Measurements from ENCODE around the gene JAM2.

The JAM2 gene

DNA sequence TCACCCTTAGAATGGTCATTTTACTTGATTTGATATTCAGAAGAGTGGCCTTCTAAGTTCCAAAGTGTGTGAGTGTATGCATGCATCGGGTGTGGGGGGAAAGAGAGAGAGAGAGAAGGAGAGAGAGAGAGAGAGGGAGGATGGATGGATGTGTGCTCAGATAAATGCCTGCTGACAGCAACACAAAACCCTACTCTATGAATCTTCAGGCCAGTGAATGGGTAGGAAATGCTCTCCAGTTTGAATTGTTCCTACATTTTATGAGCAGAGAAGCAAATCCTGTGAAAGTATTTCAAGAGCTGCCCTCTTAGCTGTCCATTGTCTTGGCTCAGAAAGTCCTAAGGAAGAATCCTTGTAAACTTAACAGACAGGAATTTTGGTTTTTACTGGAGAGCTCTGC lies 7.4 kb downstream of the JAM2 start:
- DNase-seq (ENCODE audit: insufficient read length, low spot score) (no peak), FAIRE-seq (no peak)
- TF ChIP-seq, protein P1, sequence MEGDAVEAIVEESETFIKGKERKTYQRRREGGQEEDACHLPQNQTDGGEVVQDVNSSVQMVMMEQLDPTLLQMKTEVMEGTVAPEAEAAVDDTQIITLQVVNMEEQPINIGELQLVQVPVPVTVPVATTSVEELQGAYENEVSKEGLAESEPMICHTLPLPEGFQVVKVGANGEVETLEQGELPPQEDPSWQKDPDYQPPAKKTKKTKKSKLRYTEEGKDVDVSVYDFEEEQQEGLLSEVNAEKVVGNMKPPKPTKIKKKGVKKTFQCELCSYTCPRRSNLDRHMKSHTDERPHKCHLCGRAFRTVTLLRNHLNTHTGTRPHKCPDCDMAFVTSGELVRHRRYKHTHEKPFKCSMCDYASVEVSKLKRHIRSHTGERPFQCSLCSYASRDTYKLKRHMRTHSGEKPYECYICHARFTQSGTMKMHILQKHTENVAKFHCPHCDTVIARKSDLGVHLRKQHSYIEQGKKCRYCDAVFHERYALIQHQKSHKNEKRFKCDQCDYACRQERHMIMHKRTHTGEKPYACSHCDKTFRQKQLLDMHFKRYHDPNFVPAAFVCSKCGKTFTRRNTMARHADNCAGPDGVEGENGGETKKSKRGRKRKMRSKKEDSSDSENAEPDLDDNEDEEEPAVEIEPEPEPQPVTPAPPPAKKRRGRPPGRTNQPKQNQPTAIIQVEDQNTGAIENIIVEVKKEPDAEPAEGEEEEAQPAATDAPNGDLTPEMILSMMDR (IDR thresholded peaks at IDR 0.05; ENCODE audit: insufficient read depth, missing control alignments): no peak

DNA sequence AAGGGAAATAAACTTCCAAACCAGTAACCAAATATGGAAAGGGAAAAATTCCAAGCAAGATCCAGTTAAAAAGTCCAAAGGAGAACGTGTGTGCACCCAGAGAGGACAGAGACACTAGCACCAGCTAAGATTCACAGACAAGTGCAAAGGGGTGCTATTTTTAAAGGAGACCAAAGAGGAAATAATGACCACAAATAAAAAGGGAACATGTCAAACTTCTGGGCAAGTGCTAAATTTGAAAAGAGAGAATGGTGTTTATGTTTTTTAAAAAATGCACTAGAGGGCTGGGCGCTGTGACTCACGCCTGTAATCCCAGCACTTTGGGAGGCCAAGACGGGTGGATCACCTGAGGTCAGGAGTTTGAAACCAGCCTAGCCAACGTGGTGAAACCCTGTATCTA lies 8.6 kb downstream of the JAM2 start:
- no peak for DNase-seq (ENCODE audit: insufficient read length, low spot score)
- FAIRE-seq: no peak
- TF ChIP-seq, protein P1 (IDR thresholded peaks at IDR 0.05; ENCODE audit: insufficient read depth, missing control alignments): no peak

DNA sequence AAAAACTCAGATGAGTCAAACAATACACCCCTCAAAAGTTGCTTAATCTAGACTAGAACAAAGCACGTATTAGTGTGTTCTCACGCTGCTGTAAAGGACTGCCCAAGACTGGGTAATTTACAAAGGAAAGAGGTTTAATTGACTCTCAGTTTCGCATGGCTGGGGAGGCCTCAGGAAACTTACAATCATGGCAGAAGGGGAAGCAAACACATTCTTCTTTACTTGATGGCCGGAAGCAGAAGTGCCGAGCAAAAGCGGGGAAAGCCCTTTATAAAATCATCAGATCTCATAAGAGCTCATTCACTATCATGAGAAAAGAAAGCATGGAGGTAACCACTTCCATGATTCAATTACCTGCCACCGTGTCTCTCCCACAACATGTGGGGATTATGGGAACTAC lies 10.1 kb downstream of the JAM2 start:
- DNase-seq (ENCODE audit: insufficient read length, low spot score): no peak
- no peak for FAIRE-seq
- TF ChIP-seq, protein P1 (IDR thresholded peaks at IDR 0.05; ENCODE audit: insufficient read depth, missing control alignments): no peak

DNA sequence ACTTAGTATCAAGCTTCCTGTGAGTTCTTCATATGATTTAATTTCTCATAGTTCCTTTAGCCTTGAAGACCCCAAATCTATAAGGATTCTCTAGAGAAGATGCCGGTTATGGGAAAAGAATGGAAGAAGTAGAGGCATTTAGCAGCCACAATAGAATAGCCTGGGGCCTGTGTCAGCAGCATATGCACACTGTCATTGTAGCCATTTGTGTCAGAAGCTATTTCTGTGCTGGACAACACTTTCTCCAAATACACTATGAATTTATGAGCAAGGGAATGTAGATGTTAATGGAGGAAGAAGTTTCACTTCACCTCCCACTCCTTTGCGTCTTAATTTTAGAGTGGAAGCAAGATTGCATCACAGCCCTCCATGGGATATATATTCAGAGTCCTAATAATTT lies 17.4 kb downstream of the JAM2 start:
- no peak for FAIRE-seq
- DNase-seq (ENCODE audit: insufficient read length, low spot score): no peak
- TF ChIP-seq, protein P1 (IDR thresholded peaks at IDR 0.05; ENCODE audit: insufficient read depth, missing control alignments): no peak

DNA sequence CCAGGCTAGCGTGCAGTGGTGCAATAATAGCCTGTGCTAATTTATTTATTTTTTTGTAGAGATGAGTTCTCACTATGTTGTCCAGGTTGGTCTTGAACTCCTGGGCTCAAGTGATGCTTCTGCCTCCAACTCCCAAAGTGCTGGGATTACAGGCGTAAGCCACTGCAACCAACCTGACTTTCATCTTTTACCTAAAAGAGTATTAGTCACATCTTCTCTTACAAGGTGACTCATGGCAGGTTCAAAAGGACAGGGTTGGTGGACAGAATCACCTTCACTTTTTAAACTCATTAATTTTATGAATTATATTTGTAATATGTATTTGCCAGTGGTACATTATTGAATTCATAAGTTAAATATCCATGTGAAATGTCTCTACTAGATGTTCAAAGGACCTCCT lies 18.1 kb downstream of the JAM2 start:
- FAIRE-seq: no peak
- TF ChIP-seq, protein P1 (IDR thresholded peaks at IDR 0.05; ENCODE audit: insufficient read depth, missing control alignments): no peak

DNA sequence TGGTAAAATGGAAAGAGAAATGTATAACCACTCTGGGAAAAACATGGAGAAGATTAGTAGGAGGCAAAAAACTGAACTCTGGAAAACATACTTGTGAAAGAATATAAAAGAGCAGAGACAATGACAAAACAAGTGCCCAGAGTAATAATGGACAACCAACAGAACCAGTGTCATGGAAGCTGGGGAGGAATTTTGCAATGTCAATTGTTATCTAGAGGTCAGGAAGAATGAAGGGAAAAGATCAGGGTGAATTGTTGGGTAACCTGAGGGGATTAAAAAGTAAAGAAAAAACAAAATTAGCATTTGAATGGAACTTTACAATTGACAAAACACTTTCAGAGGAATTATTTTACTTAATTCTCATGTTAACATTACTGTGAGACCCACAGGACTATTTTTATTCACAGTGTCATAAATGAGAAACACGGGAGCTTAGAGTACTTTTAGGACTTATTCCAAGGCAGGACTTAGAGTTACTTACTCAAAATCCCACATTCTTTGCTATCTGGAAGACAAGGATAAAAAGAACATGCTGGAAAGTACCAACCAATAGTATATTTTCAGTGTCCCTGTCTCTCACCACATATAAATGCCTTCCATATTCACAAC lies 19.5 kb downstream of the JAM2 start:
- DNase-seq (ENCODE audit: insufficient read length, low spot score) (no peak), FAIRE-seq (no peak)
- TF ChIP-seq, protein P1 (IDR thresholded peaks at IDR 0.05; ENCODE audit: insufficient read depth, missing control alignments): no peak

More for the DNA sequence above, 18.1 kb downstream of the JAM2 start:
- DNase-seq (ENCODE audit: insufficient read length, low spot score): no peak

DNA sequence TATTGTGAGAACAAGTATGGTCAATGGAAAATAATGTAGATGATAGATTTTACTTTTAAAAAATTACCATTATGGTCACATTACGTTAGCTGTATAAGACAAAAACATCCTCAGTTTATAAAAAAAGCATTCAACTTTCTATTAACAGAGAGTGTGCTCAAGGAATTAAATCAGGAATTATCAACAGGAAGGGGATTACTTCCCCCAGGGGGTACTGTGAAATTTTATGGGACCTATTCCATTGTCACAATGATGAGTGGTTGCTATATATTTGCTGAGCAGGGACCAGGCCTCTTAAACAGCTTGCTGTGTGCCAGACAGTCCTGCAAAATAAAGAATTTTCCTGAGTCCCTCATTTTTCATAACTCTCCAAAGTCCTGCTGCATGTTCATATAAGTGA lies 21.2 kb downstream of the JAM2 start:
- FAIRE-seq: no peak
- TF ChIP-seq, protein P1 (IDR thresholded peaks at IDR 0.05; ENCODE audit: insufficient read depth, missing control alignments): no peak

More for the DNA sequence above, 21.2 kb downstream of the JAM2 start:
- DNase-seq (ENCODE audit: insufficient read length, low spot score): no peak

All from D721Med (cell line).